GM23338 (cell line): ENCODE measurements around the gene PPFIA1. TPM values are rescaled to one million over a fixed set of nuclear protein-coding genes. Genes with fewer than 3 reads are reported as not detected.
A peak's percentile ranks its signal among the peaks of the same experiment; 100 is the strongest.

Experiments used
- ATAC-seq: fragments of 200-7000 bp; cut with Tn5 transposase; 3 replicates; pipeline ENCODE4 v1.9.1; 2020
- DNase-seq: peaks from one replicate; pipeline ENCODE4 v3.0.0-alpha.2; 2015; ENCODE audit warnings: low spot score
- H2AFZ ChIP-seq: fragments of 200-600 bp; sonication (generic); 2 replicates; pipeline ENCODE4 v1.8.0; 2016; ENCODE audit warnings: antibody characterized with exemption, mild to moderate bottlenecking, moderate library complexity
- H3F3A ChIP-seq: fragments of 200-600 bp; sonication (generic); replicated peaks from 2 replicates; pipeline ENCODE4 v1.8.0; 2017; ENCODE audit warnings: antibody characterized with exemption, mixed run types, low read depth
- H3K27ac ChIP-seq: fragments of 200-600 bp; sonication (generic); 2 replicates; pipeline ENCODE4 v1.6.1; 2016; ENCODE audit warnings: low read depth
- H3K27me3 ChIP-seq: fragments of 200-600 bp; sonication (generic); 2 replicates; pipeline ENCODE4 v1.8.0; 2016; ENCODE audit warnings: mild to moderate bottlenecking, mixed run types, moderate library complexity; ENCODE audit not compliant: insufficient read depth
- H3K36me3 ChIP-seq: fragments of 200-600 bp; sonication (generic); 2 replicates; pipeline ENCODE4 v1.8.0; 2016; ENCODE audit warnings: mild to moderate bottlenecking; ENCODE audit not compliant: insufficient read depth
- H3K4me1 ChIP-seq: fragments of 200-600 bp; sonication (generic); 2 replicates; pipeline ENCODE4 v1.8.0; 2016; ENCODE audit warnings: mild to moderate bottlenecking, moderate library complexity; ENCODE audit not compliant: insufficient read depth
- H3K4me2 ChIP-seq: fragments of 200-600 bp; sonication (generic); 2 replicates; pipeline ENCODE4 v1.7.1; 2017; ENCODE audit warnings: mixed run types
- H3K4me3 ChIP-seq: fragments of 200-600 bp; sonication (generic); 2 replicates; pipeline ENCODE4 v1.6.1; 2016; ENCODE audit warnings: mixed run types
- H3K79me2 ChIP-seq: fragments of 200-600 bp; sonication (generic); replicated peaks from 2 replicates; pipeline ENCODE4 v1.8.0; 2017; ENCODE audit warnings: mild to moderate bottlenecking; ENCODE audit not compliant: insufficient read depth
- H3K9me2 ChIP-seq: fragments of 200-600 bp; sonication (generic); 2 replicates; pipeline ENCODE4 v1.8.0; 2017; ENCODE audit not compliant: insufficient read depth
- H4K20me1 ChIP-seq: fragments of 200-600 bp; sonication (generic); replicated peaks from 2 replicates; pipeline ENCODE4 v1.8.0; 2017; ENCODE audit warnings: mild to moderate bottlenecking; ENCODE audit not compliant: insufficient read depth
- H3K27ac Mint-ChIP-seq: 2 replicates; pipeline ENCODE4 v1.8.0; 2020; ENCODE audit warnings: inconsistent platforms, mild to moderate bottlenecking, moderate library complexity, mixed read lengths
- H3K27me3 Mint-ChIP-seq: 3 replicates; pipeline ENCODE4 v1.8.0; 2022; ENCODE audit warnings: low read depth, mild to moderate bottlenecking, moderate library complexity, mixed read lengths, inconsistent platforms; ENCODE audit not compliant: insufficient read depth, poor library complexity
- H3K36me3 Mint-ChIP-seq: 3 replicates; pipeline ENCODE4 v1.8.0; 2021; ENCODE audit warnings: low read depth, mild to moderate bottlenecking, inconsistent platforms, moderate library complexity, mixed read lengths
- H3K4me1 Mint-ChIP-seq: 3 replicates; pipeline ENCODE4 v1.8.0; 2020; ENCODE audit warnings: mild to moderate bottlenecking, inconsistent platforms, mixed read lengths
- H3K4me3 Mint-ChIP-seq: 3 replicates; pipeline ENCODE4 v1.8.0; 2021; ENCODE audit warnings: moderate library complexity, mild to moderate bottlenecking, inconsistent platforms, mixed read lengths
- H3K9me3 Mint-ChIP-seq: 3 replicates; pipeline ENCODE4 v1.8.0; 2020; ENCODE audit warnings: moderate library complexity, mild to moderate bottlenecking, inconsistent platforms, mixed read lengths
- CREB1 ChIP-seq: fragments of 250-450 bp; sonication (Bioruptor Pico); IDR thresholded peaks from 2 replicates; pipeline ENCODE4 v1.5.0; 2020; ENCODE audit warnings: low read depth, mild to moderate bottlenecking, moderate library complexity
- ETS1 ChIP-seq: IDR thresholded peaks from 2 replicates; pipeline ENCODE4 v1.6.1; 2016; ENCODE audit warnings: antibody characterized with exemption
- EZH2 ChIP-seq: fragments of 200-600 bp; sonication (generic); IDR thresholded peaks from one replicate; pipeline ENCODE4 v1.8.0; 2017; ENCODE audit warnings: antibody characterized with exemption, mild to moderate bottlenecking, low read depth; ENCODE audit not compliant: unreplicated experiment
- EZH2phosphoT487 ChIP-seq: fragments of 200-600 bp; sonication (generic); IDR thresholded peaks from one replicate; pipeline ENCODE4 v1.8.1; 2018; ENCODE audit warnings: antibody characterized with exemption; ENCODE audit not compliant: unreplicated experiment
- JUNB ChIP-seq: IDR thresholded peaks from one replicate; pipeline ENCODE4 v1.6.1; 2016; ENCODE audit warnings: antibody characterized with exemption; ENCODE audit not compliant: unreplicated experiment
- NANOG ChIP-seq: IDR thresholded peaks from 2 replicates; pipeline ENCODE4 v1.6.1; 2016; ENCODE audit warnings: antibody characterized with exemption, borderline replicate concordance
- POLR2AphosphoS5 ChIP-seq: IDR thresholded peaks from 2 replicates; pipeline ENCODE4 v1.6.1; 2016; ENCODE audit warnings: antibody characterized with exemption, low read depth
- STAT1 ChIP-seq: IDR thresholded peaks from one replicate; pipeline ENCODE4 v1.6.1; 2016; ENCODE audit warnings: antibody characterized with exemption; ENCODE audit not compliant: unreplicated experiment
- ZNF114 ChIP-seq: fragments of 250-450 bp; sonication (Bioruptor Pico); IDR thresholded peaks from 2 replicates; pipeline ENCODE4 v1.5.0; 2020; ENCODE audit warnings: mild to moderate bottlenecking, moderate library complexity
- ZNF331 ChIP-seq: fragments of 250-450 bp; sonication (Bioruptor Pico); IDR thresholded peaks from 2 replicates; pipeline ENCODE4 v1.5.0; 2020; ENCODE audit warnings: low read depth, mild to moderate bottlenecking, moderate library complexity
- ZNF462 ChIP-seq: fragments of 250-450 bp; sonication (Bioruptor Pico); IDR thresholded peaks from 2 replicates; pipeline ENCODE4 v1.5.0; 2020; ENCODE audit warnings: mild to moderate bottlenecking, moderate library complexity
- polyA plus RNA-seq: library from polyadenylated mRNA; unstranded; fragments of >200 nt; fragmentation: Nextera tagmentation; extraction: Ambion mirVana; gene quantifications from 2 replicates; pipeline ENCODE4 v1.2.1, GENCODE V29; 2016
- total RNA-seq: library from RNA; depleted of rRNA; stranded (reverse); fragments of >200 nt; shearing (Covaris generic); gene quantifications from 2 replicates; pipeline ENCODE4 v1.2.3, GENCODE V29; 2014
- TF ChIP-seq, protein P1 (sequence below): IDR thresholded peaks from one replicate; pipeline ENCODE4 v1.6.1; 2018; ENCODE audit warnings: antibody characterized with exemption; ENCODE audit not compliant: unreplicated experiment
- TF ChIP-seq, protein P2 (sequence below), 2 experiments: fragments of 200-600 bp in 1 of 2; sonication (generic) in 1 of 2; conservative IDR thresholded peaks; 2 replicates each; pipeline versions ENCODE4 v1.5.1 to v1.6.1; 2016 to 2017; ENCODE audit warnings: antibody characterized with exemption in 2 of 2, low read depth in 2 of 2, mild to moderate bottlenecking in 2 of 2, moderate library complexity in 1 of 2

Gene PPFIA1
- total and polyA plus RNA-seq, 2 experiments from 2014 or later = 41.7 to 62.0 TPM

- TF ChIP-seq NANOG (no peak), ETS1 (no peak), JUNB (no peak), EZH2 (no peak), ZNF462 (CRISPR knock-in tag) (no peak), STAT1 (no peak), ZNF331 (CRISPR knock-in tag) (no peak), EZH2phosphoT487 (no peak), CREB1 (CRISPR knock-in tag) (no peak), POLR2AphosphoS5 (no peak), ZNF114 (CRISPR knock-in tag) (no peak)
- TF ChIP-seq, protein P1, sequence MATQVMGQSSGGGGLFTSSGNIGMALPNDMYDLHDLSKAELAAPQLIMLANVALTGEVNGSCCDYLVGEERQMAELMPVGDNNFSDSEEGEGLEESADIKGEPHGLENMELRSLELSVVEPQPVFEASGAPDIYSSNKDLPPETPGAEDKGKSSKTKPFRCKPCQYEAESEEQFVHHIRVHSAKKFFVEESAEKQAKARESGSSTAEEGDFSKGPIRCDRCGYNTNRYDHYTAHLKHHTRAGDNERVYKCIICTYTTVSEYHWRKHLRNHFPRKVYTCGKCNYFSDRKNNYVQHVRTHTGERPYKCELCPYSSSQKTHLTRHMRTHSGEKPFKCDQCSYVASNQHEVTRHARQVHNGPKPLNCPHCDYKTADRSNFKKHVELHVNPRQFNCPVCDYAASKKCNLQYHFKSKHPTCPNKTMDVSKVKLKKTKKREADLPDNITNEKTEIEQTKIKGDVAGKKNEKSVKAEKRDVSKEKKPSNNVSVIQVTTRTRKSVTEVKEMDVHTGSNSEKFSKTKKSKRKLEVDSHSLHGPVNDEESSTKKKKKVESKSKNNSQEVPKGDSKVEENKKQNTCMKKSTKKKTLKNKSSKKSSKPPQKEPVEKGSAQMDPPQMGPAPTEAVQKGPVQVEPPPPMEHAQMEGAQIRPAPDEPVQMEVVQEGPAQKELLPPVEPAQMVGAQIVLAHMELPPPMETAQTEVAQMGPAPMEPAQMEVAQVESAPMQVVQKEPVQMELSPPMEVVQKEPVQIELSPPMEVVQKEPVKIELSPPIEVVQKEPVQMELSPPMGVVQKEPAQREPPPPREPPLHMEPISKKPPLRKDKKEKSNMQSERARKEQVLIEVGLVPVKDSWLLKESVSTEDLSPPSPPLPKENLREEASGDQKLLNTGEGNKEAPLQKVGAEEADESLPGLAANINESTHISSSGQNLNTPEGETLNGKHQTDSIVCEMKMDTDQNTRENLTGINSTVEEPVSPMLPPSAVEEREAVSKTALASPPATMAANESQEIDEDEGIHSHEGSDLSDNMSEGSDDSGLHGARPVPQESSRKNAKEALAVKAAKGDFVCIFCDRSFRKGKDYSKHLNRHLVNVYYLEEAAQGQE = no peak
- TF ChIP-seq, protein P2, sequence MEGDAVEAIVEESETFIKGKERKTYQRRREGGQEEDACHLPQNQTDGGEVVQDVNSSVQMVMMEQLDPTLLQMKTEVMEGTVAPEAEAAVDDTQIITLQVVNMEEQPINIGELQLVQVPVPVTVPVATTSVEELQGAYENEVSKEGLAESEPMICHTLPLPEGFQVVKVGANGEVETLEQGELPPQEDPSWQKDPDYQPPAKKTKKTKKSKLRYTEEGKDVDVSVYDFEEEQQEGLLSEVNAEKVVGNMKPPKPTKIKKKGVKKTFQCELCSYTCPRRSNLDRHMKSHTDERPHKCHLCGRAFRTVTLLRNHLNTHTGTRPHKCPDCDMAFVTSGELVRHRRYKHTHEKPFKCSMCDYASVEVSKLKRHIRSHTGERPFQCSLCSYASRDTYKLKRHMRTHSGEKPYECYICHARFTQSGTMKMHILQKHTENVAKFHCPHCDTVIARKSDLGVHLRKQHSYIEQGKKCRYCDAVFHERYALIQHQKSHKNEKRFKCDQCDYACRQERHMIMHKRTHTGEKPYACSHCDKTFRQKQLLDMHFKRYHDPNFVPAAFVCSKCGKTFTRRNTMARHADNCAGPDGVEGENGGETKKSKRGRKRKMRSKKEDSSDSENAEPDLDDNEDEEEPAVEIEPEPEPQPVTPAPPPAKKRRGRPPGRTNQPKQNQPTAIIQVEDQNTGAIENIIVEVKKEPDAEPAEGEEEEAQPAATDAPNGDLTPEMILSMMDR (conservative IDR thresholded peaks at IDR 0.05; ENCODE audit: low read depth in 2 of 2) = no peak
- H3K4me2 ChIP-seq = no peak overlapping the region
- no peak overlapping the region for H3K4me3 ChIP-seq
- H3K36me3 ChIP-seq = peaks cover 37% of the 10 kb centered on the region
- no peak overlapping the region for H3K27ac Mint-ChIP-seq
- H3K36me3 Mint-ChIP-seq = peaks cover 69% of the 10 kb centered on the region
- H3F3A ChIP-seq = no peaks in the 10 kb centered on the region
- ATAC-seq (no peak), DNase-seq (no peak)
- H3K4me1 ChIP-seq = no peaks in the 10 kb centered on the region
- H4K20me1 ChIP-seq = peaks cover 29% of the 10 kb centered on the region
- no peaks in the 10 kb centered on the region for H3K27me3 ChIP-seq
- H3K27me3 Mint-ChIP-seq = peaks cover 12% of the 10 kb centered on the region
- H3K79me2 ChIP-seq = peaks cover 80% of the 10 kb centered on the region
- H3K27ac ChIP-seq = peak overlapping the region; percentile 55; the same call in 1 of the 2 replicates
- no peaks in the 10 kb centered on the region for H3K9me2 ChIP-seq
- no peak overlapping the region for H3K4me3 Mint-ChIP-seq
- H3K9me3 Mint-ChIP-seq = peaks cover 9% of the 10 kb centered on the region
- no peaks in the 10 kb centered on the region for H3K4me1 Mint-ChIP-seq
- H2AFZ ChIP-seq = no peak overlapping the region
Observed at GRCh38 chr11:70290361-70291065, 20.0 kb downstream of the PPFIA1 start.
